GM12891 (cell line): ENCODE results near the gene SPTBN5.

Source experiments
- PAX5 ChIP-seq: IDR thresholded peaks from 2 replicates; pipeline ENCODE4 v1.6.1; 2011; ENCODE audit warnings: low read length, moderate library complexity, mild to moderate bottlenecking; ENCODE audit not compliant: insufficient read depth, severe bottlenecking
- POLR2A ChIP-seq: IDR thresholded peaks from 2 replicates; pipeline ENCODE4 v1.6.1; 2011; ENCODE audit warnings: low read depth, low read length, control low read depth
- POLR2AphosphoS5 ChIP-seq: IDR thresholded peaks from 2 replicates; pipeline ENCODE4 v1.6.1; 2011; ENCODE audit warnings: low read depth, low read length, control low read depth
- POU2F2 ChIP-seq: IDR thresholded peaks from 2 replicates; pipeline ENCODE4 v1.6.1; 2011; ENCODE audit warnings: low read depth, mild to moderate bottlenecking, control low read depth, low read length, moderate library complexity
- SPI1 ChIP-seq: IDR thresholded peaks from 2 replicates; pipeline ENCODE4 v1.6.1; 2011; ENCODE audit warnings: low read depth, low read length, control low read depth
- TAF1 ChIP-seq: IDR thresholded peaks from 2 replicates; pipeline ENCODE4 v1.6.1; 2011; ENCODE audit warnings: low read depth, low read length, control low read depth

GRCh38 chr15:41861736-41862356 is 32.0 kb downstream of the SPTBN5 start:
- no peak for TF ChIP-seq POLR2A
- TF ChIP-seq POLR2AphosphoS5, result no peak
- no peak for TF ChIP-seq POU2F2
- TF ChIP-seq TAF1, result no peak
- no peak for TF ChIP-seq PAX5
- TF ChIP-seq SPI1, result no peak
